Fibroblast of skin of right biceps (primary cell): ENCODE measurements around the gene BLACAT1.
"Not testable (repeated sequence)": the region's sequence is repeated elsewhere in the genome, so short reads cannot be mapped to it uniquely, and the experiment has no call there.

Experiments
- DNase-seq: peaks from one replicate; pipeline ENCODE4 v3.0.0-alpha.2; 2013

Gene BLACAT1

DNA sequence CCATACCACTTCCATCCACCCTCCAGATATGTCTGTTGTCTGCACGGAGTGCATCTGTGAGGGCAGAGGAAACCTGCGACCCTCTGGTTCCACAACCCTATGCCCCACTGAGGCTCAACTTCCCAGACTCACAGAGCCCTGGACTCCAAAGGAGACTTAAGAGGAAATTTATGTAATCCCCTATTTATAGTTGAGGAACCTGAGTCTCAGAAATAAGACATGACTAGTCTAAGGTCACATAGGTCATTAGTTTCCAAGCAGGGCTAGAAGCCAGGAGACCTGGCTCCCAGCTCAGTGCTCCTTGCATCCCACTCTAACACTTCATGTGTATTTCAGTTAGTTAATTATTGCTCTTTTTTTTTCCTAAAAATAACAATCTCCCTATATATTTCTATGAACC, 18.3 kb downstream of the BLACAT1 start:
- no peak for DNase-seq

DNA sequence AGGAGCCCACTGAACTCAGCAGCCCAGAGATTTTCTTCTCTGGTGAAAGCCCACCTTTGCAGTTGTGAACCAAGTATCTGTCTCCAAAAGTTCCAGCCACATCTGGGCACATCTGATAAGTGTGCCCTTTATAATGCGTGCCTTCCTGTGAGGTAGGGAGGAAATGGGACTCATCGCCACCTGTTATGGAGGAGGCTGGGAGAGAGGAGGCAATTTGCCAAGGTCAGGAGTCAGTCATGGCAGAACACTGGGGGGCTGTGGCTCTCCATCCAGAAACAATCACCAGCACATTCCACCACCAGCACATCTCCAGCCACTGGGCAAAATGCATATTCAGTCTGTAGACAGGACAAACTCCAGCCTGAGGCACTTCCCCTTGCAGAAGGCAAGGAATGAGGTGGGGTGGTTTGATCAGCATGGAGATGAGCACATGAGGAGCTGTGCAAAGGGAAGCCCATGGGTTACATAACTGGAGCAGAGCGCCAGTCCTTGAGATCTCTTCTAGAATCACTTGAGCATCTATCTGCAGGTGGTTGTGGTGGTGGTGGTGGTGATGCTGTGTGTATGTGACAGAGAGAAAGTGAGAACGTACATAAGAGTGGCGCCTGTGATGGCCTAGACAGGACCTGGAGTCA, 19.0 kb downstream of the BLACAT1 start:
- DNase-seq = no peak

DNA sequence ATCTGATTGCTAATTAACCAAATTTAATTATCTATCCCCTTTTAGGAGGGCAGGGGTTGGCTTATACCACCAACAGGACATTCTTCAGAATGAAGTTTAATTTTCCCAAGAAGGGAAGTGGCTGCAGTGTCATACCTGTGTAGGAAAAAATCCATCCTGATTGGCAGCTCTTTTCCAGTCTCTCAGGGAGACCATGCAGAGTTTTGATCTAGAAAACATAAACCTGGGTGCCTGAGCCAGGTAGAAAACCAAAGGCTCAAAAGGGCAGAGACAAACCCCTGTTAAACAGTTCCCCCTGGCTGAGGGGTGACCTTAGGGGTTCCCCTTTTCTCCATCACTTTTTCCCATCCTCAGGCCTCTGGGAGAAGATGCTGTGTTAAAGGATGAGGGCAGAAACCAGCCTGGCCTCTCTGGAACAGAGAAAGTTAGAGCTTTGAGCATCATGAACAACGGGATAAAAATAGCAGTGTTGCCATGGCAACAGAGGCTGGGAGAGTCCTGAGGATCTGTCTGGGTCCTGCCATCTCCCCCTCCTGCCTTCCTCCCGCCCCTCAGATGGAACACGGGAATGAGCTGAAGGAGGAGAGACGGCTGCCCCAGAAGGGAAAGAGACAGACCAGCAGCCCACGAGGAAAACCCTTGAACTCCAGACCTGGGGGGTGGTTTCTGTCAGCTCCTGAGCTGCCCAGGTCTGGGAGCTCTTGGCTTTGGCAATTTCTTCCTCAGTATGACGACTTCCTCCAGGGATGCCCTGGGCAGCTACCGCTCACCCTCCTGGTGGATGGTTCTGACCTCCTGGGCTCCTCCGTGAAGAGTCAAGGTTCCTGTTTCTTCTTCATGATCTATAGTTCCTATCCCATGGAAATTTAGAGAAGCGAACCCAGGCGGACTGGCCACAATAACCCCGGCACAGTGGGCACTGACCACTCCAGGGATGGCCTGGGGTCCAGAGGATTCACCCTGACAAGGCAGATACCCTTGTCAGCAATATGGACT, 20.0 kb downstream of the BLACAT1 start:
- DNase-seq = no peak

DNA sequence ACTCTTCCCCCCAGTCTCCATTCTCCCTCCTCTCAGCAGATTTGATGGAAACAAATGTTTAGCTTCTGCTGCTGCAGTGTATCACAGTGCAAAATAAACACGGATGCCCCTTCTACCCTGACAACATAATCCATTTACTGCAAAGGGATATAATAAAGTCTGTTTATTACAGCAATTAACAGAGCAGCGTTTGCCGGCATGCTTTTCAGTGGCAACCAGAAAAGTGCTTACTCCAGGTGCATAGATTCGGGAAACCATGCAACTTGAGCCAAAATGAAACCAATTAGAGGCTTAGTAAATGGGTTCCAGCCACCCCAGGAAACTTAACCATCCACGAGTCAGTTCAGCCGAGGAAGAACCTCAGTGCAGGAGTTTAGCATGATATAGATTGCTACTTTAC, 21.1 kb downstream of the BLACAT1 start:
- no peak for DNase-seq

DNA sequence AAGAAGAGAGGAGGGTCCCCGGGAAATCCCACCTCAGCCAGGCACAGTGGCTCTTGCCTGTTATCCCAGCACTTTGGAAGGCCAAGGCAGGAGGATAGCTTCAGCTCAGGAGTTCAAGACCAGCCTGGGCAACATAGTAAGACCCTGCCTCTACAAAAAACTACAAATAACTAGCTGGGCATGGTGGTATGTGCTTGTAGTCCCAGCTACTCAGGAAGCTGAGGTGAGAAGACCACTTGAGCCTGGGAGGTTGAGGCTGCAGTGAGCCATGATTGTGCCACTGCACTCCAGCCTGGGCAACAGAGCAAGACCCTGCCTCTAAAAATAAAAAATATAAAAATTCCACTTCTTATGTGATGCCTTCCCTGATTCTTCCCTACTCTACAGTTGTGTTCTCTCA, 23.2 kb downstream of the BLACAT1 start:
- DNase-seq = not testable (repeated sequence)

DNA sequence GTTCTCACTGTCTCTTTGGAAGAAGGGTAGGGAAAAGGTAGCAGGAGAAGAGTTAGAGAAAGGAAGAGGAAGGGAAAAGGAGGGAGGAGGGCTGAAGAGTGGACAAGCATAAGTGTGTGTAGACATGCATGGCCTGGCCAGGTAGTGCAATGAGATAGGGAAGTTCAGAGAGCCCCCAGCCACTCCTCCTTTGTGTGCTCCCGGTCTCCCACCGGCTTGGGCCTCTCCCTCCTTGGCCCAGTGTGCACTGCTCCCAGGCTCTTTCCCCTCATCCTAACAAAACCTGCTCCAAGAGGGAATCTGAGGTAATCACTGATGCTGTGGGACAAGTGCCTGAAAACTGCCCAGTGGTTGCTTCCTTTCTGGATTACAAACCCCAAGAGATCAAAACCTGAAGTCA, 23.7 kb downstream of the BLACAT1 start:
- no peak for DNase-seq

DNA sequence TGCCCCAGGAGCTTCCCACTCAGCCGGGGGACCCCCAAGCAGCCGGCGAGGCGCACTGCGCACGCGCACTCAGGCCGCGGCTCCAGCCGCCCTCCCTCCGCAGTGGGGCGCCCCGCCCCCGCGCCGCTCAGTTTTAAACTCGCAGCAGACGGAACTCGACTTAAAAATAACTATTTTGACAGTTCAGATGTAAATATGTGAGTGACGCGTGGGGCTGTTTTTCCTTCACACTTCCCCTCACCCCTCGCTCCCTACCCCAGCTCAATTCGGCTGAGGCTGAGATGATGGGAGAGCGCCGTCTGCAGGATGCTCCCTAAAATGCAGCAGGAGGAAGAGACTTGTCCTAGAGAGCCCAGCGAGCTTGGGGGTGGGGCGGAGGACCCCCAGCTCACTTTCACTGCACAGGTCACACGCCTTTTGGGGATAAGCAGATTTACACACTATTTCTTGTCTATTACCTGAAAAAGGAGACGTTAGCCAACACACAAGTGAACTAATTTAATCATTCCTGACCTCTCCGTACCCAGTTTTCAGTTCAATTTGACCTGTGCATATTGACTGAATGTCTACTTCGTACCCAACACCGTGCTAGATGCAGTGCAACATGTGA, 25.0 kb downstream of the BLACAT1 start:
- peak; percentile 47 for DNase-seq

DNA sequence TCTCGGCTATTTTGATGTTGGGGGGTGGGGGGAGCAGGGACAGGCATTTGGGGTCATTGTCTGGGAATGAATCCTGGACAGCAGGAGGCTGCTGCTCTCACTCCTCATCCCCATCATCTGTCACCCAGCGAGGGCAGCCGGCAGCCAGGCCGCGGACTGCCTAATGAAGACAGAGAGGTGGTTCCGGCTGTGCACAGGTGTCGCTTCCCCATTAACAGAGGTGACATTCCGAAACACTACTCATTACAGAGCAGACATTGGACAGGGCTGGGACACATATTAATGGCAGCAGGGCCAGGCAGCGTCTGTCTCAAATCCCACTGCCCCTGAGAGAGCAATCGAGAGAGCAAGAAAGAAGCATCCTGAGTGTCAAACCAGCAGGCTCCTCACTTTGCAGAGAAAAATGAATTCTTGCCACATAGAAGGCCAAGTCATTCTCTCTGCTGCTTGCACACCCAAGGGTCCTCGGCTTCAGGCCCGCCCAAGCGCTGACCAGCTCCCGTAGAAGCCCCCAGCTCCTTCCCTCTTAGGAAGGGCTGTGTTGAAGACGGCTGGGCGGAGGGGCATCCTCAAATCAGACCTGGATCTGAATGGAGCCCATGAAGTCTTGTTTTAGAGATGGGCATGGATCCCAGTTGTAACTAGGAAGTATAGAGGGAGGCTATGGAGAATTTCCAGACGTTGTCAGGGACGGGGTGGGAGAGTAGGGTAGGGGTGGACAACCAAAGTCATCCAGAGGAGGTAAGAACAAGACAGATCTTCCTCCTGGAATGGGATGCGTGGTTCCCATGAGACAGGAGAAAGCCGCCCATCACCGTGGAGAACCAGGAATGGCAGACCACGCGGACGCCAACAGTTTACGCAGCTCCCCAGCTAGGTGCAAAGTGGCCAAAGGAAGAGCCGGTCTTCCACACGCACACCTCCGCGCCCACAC, 25.8 kb downstream of the BLACAT1 start:
- DNase-seq = no peak

DNA sequence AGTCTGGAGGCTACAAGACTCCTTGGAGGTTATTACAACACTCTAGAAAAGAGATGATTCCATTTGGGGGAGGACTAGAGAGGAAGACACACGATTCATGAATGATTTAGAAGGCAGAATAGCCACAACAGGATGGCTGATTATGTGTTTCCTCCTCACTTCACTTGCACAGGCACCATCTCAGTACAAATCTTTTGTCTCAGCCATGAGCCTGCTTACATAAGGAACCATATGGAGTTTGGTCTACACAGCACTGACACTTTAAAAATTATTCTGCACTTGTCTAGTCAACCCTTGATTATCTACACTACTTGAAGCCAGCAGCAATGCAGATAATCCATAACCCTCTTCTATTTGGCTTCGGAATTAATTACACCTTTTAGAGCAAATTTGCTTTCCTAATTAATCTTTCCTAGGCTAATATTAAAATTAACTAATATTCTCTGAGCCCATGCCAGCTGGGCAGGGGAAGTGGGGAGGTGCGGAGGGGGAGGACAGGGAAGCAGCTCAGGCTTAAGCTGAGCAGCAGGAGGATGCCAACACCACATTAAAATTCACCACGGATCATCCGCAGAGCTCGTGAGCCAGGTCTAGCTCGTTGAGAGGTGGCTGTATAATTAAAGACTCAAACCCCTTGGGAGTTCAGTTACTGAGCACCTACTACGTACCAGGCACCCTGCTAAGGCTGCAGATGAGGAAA, 30.8 kb downstream of the BLACAT1 start:
- DNase-seq = no peak

DNA sequence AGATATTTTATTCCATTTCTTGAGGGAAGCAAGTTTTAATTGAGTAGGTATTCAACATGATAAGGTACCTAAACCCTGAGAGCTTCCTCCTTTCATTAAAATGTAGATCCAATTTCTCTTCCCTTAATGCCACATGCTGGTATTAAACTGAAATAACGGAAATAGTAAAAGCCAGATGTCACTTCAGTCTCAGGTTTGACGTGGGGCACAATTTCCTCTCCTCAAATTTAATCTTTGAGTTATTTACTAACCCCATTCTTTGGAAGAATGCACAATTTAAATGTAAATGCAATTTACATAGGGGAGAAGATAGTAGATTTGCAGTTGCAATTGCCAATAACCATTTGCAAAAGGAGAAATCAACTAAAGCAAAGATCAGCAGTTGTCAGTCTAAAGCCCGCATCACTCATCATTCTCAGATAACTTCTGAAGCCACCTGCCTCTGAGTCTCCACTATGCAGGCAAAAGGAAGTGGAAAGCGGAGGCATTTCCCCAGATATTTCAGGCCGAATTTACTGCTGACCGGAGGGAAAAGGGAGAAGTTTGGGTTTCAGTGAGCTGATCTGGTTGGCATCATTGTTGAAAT, 31.9 kb downstream of the BLACAT1 start:
- no peak for DNase-seq

DNA sequence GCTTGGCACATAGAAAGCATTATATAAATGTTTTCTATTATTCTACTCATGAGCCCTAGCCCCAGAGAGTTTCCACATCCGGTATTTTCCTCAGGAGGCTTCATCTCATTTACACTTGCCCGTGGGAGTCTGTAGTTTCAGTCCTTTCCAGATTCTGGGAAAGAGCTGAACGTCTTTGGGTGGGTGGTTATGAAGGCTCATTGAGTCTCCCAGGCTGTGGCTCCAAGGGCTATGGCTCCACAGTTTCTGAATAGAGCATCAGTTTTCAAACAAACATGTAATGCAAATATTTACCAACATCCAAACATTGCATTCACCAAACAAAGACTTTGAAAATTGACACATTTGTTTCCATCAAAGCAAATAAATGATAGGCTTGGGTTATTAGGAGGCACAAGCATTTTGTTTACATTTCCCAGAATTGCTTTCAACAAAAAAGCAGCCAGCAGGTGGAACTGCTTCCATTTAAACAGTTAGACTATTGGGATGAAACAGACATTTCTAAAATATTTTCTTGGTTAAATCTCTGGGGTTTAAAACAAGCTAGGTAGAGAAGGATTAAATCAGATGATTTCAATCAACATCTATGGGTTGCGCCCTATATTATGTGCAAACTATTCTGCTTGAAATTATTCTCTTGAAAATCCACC, 32.7 kb downstream of the BLACAT1 start:
- no peak for DNase-seq

DNA sequence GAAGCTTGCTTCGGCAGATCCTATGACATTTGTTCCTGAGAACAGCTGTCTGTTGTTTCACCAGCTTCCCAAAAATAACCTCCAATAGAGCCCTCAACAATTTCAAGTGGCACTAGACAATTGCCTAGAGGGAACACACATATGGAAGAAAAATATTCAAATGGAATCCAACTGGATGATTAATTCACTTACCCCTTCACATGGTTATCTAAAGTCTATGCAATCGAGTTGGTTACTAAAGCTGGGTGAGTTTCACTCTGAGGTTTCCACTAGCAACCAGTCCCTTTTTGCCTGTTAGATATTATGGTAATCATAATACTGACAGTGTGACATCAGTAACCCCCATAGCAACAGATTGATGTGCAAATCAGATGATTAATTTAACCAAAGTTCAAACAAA, 34.0 kb downstream of the BLACAT1 start, which contains the start of gene LEMD1:
TSS of gene LEMD1 (minus strand) at position 259 of the 400 bp plus-strand sequence. CDS start 1,520 bp downstream, outside the sequence.
- DNase-seq = no peak

DNA sequence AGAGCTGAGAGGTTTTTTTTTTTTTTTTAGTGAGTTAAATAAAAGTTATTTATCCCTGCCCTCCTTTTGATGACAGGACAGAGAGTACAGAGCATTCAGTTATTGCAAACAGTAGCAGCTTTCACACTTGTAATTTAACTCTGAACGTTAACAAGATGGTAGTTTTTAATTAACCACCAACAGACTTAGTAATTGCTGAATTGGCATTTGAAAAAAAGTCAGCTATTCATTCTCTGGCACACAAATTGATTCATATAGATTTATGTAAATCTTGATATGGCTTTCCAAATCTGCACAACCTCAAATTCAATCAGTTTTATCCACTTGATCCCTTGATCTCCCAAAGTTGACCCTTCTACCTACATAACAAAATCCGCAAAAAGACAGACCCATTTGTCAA, 34.9 kb downstream of the BLACAT1 start:
- no peak for DNase-seq

DNA sequence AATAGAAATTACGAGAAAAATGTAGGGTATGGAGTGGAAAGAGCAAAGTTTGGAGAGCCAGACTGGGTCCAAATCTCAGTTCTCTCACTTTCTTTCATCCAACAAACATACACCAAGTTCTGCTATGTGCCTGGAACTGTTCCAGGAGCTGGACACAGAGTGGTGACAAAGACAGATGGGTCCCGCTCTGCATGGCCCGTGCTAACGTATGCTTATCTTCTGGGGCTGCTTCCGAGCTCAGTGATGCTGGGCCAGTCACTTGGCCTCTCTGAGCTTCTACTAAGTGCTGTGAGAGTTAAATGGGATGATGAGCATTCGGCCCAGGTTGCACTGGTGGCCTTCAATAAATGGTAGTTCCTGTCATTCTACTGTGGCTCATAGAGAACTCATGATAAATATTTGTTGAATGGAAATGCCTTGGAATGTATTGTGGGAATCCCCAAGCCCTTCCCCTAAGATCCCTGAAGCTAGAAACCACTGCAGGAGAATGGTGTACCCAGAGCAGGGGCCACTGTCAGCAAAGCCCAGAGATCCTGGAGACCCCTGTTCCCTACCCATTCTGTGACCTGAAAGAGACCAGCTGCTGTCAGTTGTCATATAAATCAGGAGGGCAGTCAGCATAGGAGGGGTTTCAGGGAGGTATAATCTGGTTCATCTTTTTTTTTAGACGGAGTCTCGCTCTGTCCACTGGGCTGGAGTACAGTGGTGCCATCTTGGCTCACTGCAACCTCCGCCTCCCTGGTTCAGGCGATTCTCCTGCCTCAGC, 37.8 kb downstream of the BLACAT1 start:
- no peak for DNase-seq

DNA sequence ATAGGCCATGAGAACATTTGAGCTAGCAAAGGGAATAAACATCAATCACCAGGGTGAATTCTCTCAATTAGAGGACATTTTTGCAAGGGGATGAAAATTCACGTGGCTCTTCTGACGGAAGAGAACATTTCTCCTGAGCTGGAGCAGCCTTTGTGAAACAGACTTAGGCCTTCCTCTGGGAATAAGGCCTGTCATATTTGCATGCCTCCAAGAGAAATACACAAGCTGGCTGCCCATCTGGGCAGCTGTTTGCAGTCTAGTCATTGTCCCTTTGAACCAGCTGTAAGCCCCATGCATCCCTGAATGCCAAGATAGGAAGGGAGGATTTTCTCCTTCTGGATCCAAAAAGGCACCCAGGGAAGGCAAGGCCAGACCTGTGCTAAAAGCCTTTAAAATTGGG, 39.5 kb downstream of the BLACAT1 start:
- no peak for DNase-seq

DNA sequence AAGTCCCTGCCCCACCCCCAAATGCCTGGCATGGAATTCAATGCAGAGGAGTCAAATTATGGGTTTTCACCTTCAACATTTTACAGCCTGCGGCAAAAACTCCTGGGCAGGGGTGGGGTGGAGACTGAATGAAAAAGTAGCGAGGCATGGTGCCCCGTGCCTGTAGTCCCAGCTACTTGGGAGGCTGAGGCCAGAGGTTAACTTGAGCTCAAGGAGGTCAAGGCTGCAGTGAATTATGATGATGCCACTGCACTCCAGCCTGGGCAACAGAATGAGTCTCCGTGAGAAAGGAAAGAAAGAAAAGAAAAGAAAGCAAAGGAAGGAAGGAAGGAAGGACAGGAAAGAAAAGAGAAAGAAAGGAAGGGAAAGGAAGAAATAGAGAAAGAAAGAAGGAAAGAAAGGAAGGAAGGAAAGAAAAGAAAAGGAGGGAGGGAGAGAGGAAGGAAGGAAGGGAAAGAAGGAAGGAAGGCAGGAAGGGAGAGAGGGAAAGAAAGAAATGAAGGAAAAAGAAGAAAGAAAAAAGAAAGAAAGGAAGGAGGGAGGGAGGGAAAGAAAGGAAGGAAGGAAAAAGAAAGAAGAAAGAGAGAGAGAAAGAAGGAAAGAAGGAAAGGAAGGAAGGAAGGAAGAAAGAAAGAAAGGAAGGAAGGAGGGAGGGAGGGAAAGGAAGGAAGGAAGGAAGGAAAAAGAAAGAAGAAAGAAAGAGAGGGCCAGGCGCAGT, 45.1 kb downstream of the BLACAT1 start:
- DNase-seq = no peak

DNA sequence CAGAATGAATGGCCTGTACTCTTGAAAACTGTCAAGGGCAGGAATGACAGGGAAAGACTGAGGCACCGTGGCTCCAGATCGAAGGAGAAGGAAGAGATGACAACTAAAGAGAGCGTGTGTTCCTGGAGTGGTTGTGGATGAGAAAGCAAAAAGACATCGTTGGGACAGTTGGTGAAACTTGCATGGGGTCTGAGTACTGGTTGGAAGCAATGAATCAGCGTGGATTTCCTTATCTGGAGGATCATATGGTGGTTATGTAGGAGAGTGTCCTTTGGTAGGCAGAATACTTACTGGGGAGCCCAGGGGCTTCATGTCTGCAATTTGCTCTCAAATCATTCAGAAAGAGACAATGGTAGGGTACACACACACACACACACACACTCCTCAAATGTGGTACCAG, 47.9 kb downstream of the BLACAT1 start:
- DNase-seq = no peak

DNA sequence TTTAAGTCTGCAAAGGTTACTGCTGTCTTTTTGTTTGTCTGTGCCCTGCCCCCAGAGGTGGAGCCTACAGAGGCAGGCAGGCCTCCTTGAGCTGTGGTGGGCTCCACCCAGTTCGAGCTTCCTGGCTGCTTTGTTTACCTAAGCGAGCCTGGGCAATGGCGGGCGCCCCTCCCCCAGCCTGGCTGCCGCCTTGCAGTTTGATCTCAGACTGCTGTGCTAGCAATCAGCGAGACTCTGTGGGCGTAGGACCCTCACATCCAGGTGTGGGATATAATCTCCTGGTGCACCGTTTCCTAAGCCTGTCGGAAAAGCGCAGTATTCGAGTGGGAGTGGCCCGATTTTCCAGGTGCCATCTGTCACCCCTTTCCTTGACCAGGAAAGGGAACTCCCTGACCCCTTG, 49.6 kb downstream of the BLACAT1 start:
- DNase-seq = not testable (repeated sequence)
